HCT116 (cell line): ENCODE data around the gene FAM78B. TPM values are rescaled to one million over a fixed set of nuclear protein-coding genes. Genes with fewer than 3 reads are reported as not detected.

Experiments used
- ATAC-seq: fragments of 200-7000 bp; cut with Tn5 transposase; 2 replicates; pipeline ENCODE4 v1.9.1; 2020; ENCODE audit warnings: mild to moderate bottlenecking, moderate library complexity
- BruUV-seq: library from RNA; stranded (reverse); fragments of 400-500 nt; replicated peaks from 2 replicates; lab custom pipeline; 2021; lab: Mats Ljungman, UMichigan
- CTCF ChIA-PET: fragments of 300-600 bp; sonication (Branson Sonifier 250); formaldehyde crosslinking; loops from one replicate; lab custom pipeline; 2021; ENCODE audit warnings: antibody characterized with exemption; lab: Charles Lee
- POLR2A ChIA-PET: fragments of 300-600, 350-600 bp; sonication (Branson Sonifier 250); formaldehyde crosslinking; loops from one replicate; lab custom pipeline; 2021; ENCODE audit warnings: antibody characterized with exemption; lab: Charles Lee
- RAD21 ChIA-PET, 2 experiments: fragments of 300-600 bp; sonication (Branson Sonifier 250); formaldehyde crosslinking; loops; one replicate each; lab custom pipeline; 2023; ENCODE audit warnings: low total read pairs in 2 of 2; ENCODE audit not compliant: uncharacterized antibody in 2 of 2, unreplicated experiment in 2 of 2, low non-redundant PET in 1 of 2; lab: Charles Lee
- DNase-seq: peaks from one replicate; pipeline ENCODE4 v3.0.0-alpha.2; 2010; ENCODE audit warnings: low read depth, low spot score
- H2AFZ ChIP-seq: fragments of 200-600 bp; shearing (Covaris generic), sonication (generic); 2 replicates; pipeline ENCODE4 v1.6.1; 2017; ENCODE audit warnings: low read depth, mixed run types, mixed read lengths, antibody characterized with exemption, low read length; ENCODE audit not compliant: poor library complexity, severe bottlenecking
- H3K27ac ChIP-seq: 2 replicates; pipeline ENCODE4 v1.5.1; 2012; ENCODE audit warnings: low read depth, low read length
- H3K27me3 ChIP-seq: fragments of 200-600 bp; sonication (generic); 2 replicates; pipeline ENCODE4 v1.6.1; 2016; ENCODE audit warnings: mixed run types, low read length, mixed read lengths; ENCODE audit not compliant: insufficient read depth
- H3K36me3 ChIP-seq, 2 experiments: fragments of 200-500 bp in 1 of 2; fragments of 200-600 bp in 1 of 2; sonication (Bioruptor generic) in 1 of 2; sonication (generic) in 1 of 2; 2 replicates each; pipeline versions ENCODE4 v1.5.1 to v1.6.1; 2014 to 2016; ENCODE audit warnings: low read length in 2 of 2, inconsistent platforms in 1 of 2, mixed read lengths in 1 of 2, mixed run types in 1 of 2; ENCODE audit not compliant: insufficient read depth in 2 of 2, control insufficient read depth in 1 of 2
- H3K4me1 ChIP-seq, 2 experiments: fragments of 200-600 bp in 1 of 2; sonication (generic) in 1 of 2; 2 replicates each; pipeline versions ENCODE4 v1.5.1 to v1.6.1; 2012 to 2017; ENCODE audit warnings: low read length in 2 of 2, inconsistent platforms in 1 of 2, mild to moderate bottlenecking in 1 of 2, mixed read lengths in 1 of 2, mixed run types in 1 of 2, moderate library complexity in 1 of 2; ENCODE audit not compliant: insufficient read depth in 2 of 2, control insufficient read depth in 1 of 2
- H3K4me2 ChIP-seq: fragments of 200-600 bp; sonication (generic); 2 replicates; pipeline ENCODE4 v1.6.1; 2017; ENCODE audit warnings: mixed run types, low read length, mixed read lengths
- H3K4me3 ChIP-seq, 2 experiments: fragments of 200-600 bp in 1 of 2; sonication (generic) in 1 of 2; replicated peaks in 1 of 2; 2 replicates each; pipeline ENCODE4 v1.5.1; 2011 to 2016; ENCODE audit warnings: low read length in 2 of 2, control low read depth in 1 of 2, low read depth in 1 of 2, mild to moderate bottlenecking in 1 of 2, mixed read lengths in 1 of 2, mixed run types in 1 of 2
- H3K79me2 ChIP-seq: fragments of 200-600 bp; sonication (generic); 2 replicates; pipeline ENCODE4 v1.6.1; 2017; ENCODE audit warnings: mild to moderate bottlenecking, mixed run types, low read length, moderate library complexity, mixed read lengths; ENCODE audit not compliant: insufficient read depth
- H3K9ac ChIP-seq: fragments of 200-600 bp; sonication (generic); 2 replicates; pipeline ENCODE4 v1.6.1; 2016; ENCODE audit warnings: low read length, mixed read lengths
- H3K9me2 ChIP-seq: fragments of 200-600 bp; sonication (generic), shearing (Covaris generic); 2 replicates; pipeline ENCODE4 v1.6.1; 2017; ENCODE audit warnings: mixed run types, mild to moderate bottlenecking, moderate library complexity; ENCODE audit not compliant: insufficient read depth
- H3K9me3 ChIP-seq, 2 experiments: fragments of 200-500 bp in 1 of 2; fragments of 200-600 bp in 1 of 2; sonication (Bioruptor generic) in 1 of 2; sonication (generic) in 1 of 2; 2 replicates each; pipeline ENCODE4 v1.6.1; 2014 to 2017; ENCODE audit warnings: low read length in 2 of 2, mixed read lengths in 2 of 2, inconsistent platforms in 1 of 2, low read depth in 1 of 2, mild to moderate bottlenecking in 1 of 2, mixed run types in 1 of 2, moderate library complexity in 1 of 2; ENCODE audit not compliant: control insufficient read depth in 1 of 2, insufficient read depth in 1 of 2
- H4K20me1 ChIP-seq: fragments of 200-600 bp; sonication (generic), shearing (Covaris generic); 2 replicates; pipeline ENCODE4 v1.6.1; 2017; ENCODE audit warnings: mixed run types, mild to moderate bottlenecking, moderate library complexity; ENCODE audit not compliant: insufficient read depth
- POLR2A ChIP-seq: IDR thresholded peaks from 2 replicates; pipeline ENCODE4 v1.7.0; 2011; ENCODE audit warnings: borderline replicate concordance; ENCODE audit not compliant: insufficient read depth, insufficient read length; ENCODE audit errors: extremely low read depth
- intact Hi-C: fragments of 100-400 bp; cut with micrococcal nuclease; formaldehyde crosslinking; loops from 2 replicates; pipeline ENCODE4 v1.10.0; 2022
- total RNA-seq: library from RNA; stranded (reverse); gene quantifications from one replicate; pipeline ENCODE4 v1.2.1, GENCODE V29; 2021; ENCODE audit not compliant: unreplicated experiment
- TF ChIP-seq, protein P1 (sequence below): IDR thresholded peaks from 2 replicates; pipeline ENCODE4 v1.6.1; 2012

FAM78B gene
- total RNA-seq, 1 experiment from 2014 or later = 1.4 TPM

- no TSS peak for BruUV-seq
- H4K20me1 ChIP-seq = no peaks in the 10 kb centered on the region
These were observed 103.1 kb downstream of the FAM78B start for GRCh38 chr1:166063701-166064100.

DNA sequence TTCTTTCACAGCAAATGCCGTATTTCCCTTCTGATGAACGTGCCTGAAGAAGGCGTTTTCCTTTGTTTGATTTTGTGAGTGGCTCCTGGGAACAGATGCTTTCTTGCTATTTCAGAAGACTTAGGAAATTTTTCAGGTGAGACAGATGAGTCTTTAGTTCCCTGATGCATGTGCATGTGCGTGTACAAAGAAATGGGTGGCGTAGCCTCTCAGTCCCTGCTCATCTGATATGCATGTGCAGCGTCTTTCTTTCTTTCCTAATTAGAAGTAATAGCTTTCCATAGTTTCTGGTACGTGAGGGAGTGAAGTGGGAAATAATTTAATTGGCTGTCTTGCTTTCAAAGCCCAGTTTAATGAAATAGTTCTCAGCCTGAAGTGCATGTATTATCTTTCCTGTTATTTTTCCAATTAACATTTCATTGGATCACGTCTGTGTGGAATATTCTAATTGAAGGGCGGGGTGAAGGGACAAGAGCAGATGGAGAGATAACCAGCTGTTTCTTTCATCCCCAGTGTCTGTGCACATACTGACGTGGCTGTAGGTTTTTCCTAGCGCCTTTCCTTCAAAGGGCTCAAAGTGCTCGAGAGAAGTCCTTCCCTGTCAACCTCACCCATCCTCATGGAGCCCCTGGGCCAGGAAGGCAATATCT lies 104.3 kb downstream of the FAM78B start:
- ChIA-PET POLR2A (no interaction called here), RAD21 (no interaction called here), CTCF (no interaction called here)
- BruUV-seq = no TSS peak
- no peak overlapping the region for H3K27ac ChIP-seq
- intact Hi-C loops = no loop called here
- H3K9me2 ChIP-seq = no peaks in the 10 kb centered on the region
- H2AFZ ChIP-seq = no peak overlapping the region
- no peak overlapping the region for H3K4me2 ChIP-seq
- ATAC-seq (no peak), DNase-seq (no peak)
- no peaks in the 10 kb centered on the region for H3K79me2 ChIP-seq
- no peak overlapping the region for H3K9ac ChIP-seq
- H3K4me3 ChIP-seq = no peak overlapping the region
- H3K4me1 ChIP-seq = no peaks in the 10 kb centered on the region
- H3K36me3 ChIP-seq = no peaks in the 10 kb centered on the region
- H3K27me3 ChIP-seq = peaks cover 12% of the 10 kb centered on the region; the same call in 1 of the 2 replicates
- H3K9me3 ChIP-seq = no peaks in the 10 kb centered on the region
- TF ChIP-seq POLR2A = no peak
- no peaks in the 10 kb centered on the region for H4K20me1 ChIP-seq

More at GRCh38 chr1:166063701-166064100, 103.1 kb downstream of the FAM78B start:
- Histone ChIP-seq H3K4me3 (no peak overlapping the region), H3K36me3 (no peaks in the 10 kb centered on the region), H3K4me1 (no peaks in the 10 kb centered on the region), H3K27ac (no peak overlapping the region), H3K9me3 (no peaks in the 10 kb centered on the region), H2AFZ (no peak overlapping the region), H3K9ac (no peak overlapping the region), H3K9me2 (no peaks in the 10 kb centered on the region), H3K79me2 (no peaks in the 10 kb centered on the region), H3K4me2 (no peak overlapping the region), H3K27me3 (peaks cover 9% of the 10 kb centered on the region)
- DNase-seq = no peak
- intact Hi-C loops = no loop called here
- ChIA-PET CTCF (no interaction called here), RAD21 (no interaction called here), POLR2A (no interaction called here)
- TF ChIP-seq, protein P1, sequence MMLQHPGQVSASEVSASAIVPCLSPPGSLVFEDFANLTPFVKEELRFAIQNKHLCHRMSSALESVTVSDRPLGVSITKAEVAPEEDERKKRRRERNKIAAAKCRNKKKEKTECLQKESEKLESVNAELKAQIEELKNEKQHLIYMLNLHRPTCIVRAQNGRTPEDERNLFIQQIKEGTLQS = no peak
- ATAC-seq = no peak
